SK-N-SH (cell line): Measurements from ENCODE around the gene ST3GAL2. TPM values are rescaled to one million over a fixed set of nuclear protein-coding genes. Genes with fewer than 3 reads are reported as not detected.

Experiments used
- CTCF ChIA-PET: fragments of 300-600, 350-600 bp; formaldehyde crosslinking; extraction: SDS; loops from one replicate; lab custom pipeline; 2021; lab: Yijun Ruan, JAX
- POLR2A ChIA-PET: fragments of 350-600 bp; sonication (Branson Sonifier 250); formaldehyde crosslinking; extraction: SDS; loops from one replicate; lab custom pipeline; 2020; ENCODE audit warnings: antibody characterized with exemption, inconsistent platforms; lab: Yijun Ruan, JAX
- DNase-seq: peaks from one replicate; pipeline ENCODE4 v3.0.0; 2012
- H2AFZ ChIP-seq: fragments of 200-600 bp; sonication (generic); 2 replicates; pipeline ENCODE4 v1.8.1; 2016; ENCODE audit warnings: antibody characterized with exemption, mild to moderate bottlenecking, low read depth
- H3F3A ChIP-seq: fragments of 200-600 bp; sonication (generic); replicated peaks from 2 replicates; pipeline ENCODE3; 2016; ENCODE audit warnings: antibody characterized with exemption, mild to moderate bottlenecking; ENCODE audit not compliant: insufficient read depth
- H3K27ac ChIP-seq, 2 experiments: fragments of 200-500 bp in 1 of 2; fragments of 200-600 bp in 1 of 2; sonication (Bioruptor generic) in 1 of 2; sonication (generic), shearing (Covaris generic) in 1 of 2; 2 replicates each; pipeline versions ENCODE4 v1.5.1 to v1.6.1; 2014 to 2016; ENCODE audit warnings: low read depth in 2 of 2, inconsistent platforms in 1 of 2, low read length in 1 of 2, mild to moderate bottlenecking in 1 of 2, mixed read lengths in 1 of 2
- H3K27me3 ChIP-seq: fragments of 200-600 bp; sonication (generic), shearing (Covaris generic); 2 replicates; pipeline ENCODE4 v1.6.1; 2016; ENCODE audit warnings: mixed run types; ENCODE audit not compliant: insufficient read depth
- H3K36me3 ChIP-seq, 2 experiments: fragments of 200-500 bp in 1 of 2; fragments of 200-600 bp in 1 of 2; sonication (Bioruptor generic) in 1 of 2; sonication (generic) in 1 of 2; replicated peaks in 1 of 2; 2 replicates each; pipeline versions ENCODE3 to v1.5.1; 2014 to 2016; ENCODE audit warnings: low read length in 1 of 2, mild to moderate bottlenecking in 1 of 2; ENCODE audit not compliant: insufficient read depth in 2 of 2, control insufficient read depth in 1 of 2
- H3K4me1 ChIP-seq, 2 experiments: fragments of 200-500 bp in 1 of 2; fragments of 200-600 bp in 1 of 2; sonication (Bioruptor generic) in 1 of 2; sonication (generic), shearing (Covaris generic) in 1 of 2; 2 replicates each; pipeline versions ENCODE4 v1.5.1 to v1.6.1; 2014 to 2016; ENCODE audit warnings: low read depth in 1 of 2, low read length in 1 of 2, mixed run types in 1 of 2; ENCODE audit not compliant: insufficient read depth in 2 of 2, control insufficient read depth in 1 of 2
- H3K4me2 ChIP-seq: fragments of 200-600 bp; sonication (generic), shearing (Covaris generic); 2 replicates; pipeline ENCODE4 v1.6.1; 2017; ENCODE audit warnings: mixed run types
- H3K4me3 ChIP-seq, 2 experiments: fragments of 200-500 bp in 1 of 2; fragments of 200-600 bp in 1 of 2; sonication (Bioruptor generic) in 1 of 2; sonication (generic), shearing (Covaris generic) in 1 of 2; 2 replicates each; pipeline versions ENCODE4 v1.5.1 to v1.8.1; 2014 to 2016; ENCODE audit warnings: low read depth in 2 of 2, inconsistent platforms in 1 of 2, low read length in 1 of 2, mild to moderate bottlenecking in 1 of 2, mixed read lengths in 1 of 2, moderate library complexity in 1 of 2
- H3K79me2 ChIP-seq: fragments of 200-600 bp; sonication (generic); 2 replicates; pipeline ENCODE4 v1.8.1; 2017; ENCODE audit warnings: mild to moderate bottlenecking; ENCODE audit not compliant: insufficient read depth
- H3K9ac ChIP-seq: fragments of 200-600 bp; sonication (generic); 2 replicates; pipeline ENCODE4 v1.6.1; 2017; ENCODE audit warnings: mixed run types
- H3K9me2 ChIP-seq: fragments of 200-600 bp; sonication (generic); 2 replicates; pipeline ENCODE4 v1.6.1; 2017; ENCODE audit warnings: mixed run types
- H3K9me3 ChIP-seq: fragments of 200-600 bp; sonication (generic); 2 replicates; pipeline ENCODE4 v1.6.1; 2017; ENCODE audit warnings: mixed run types, mild to moderate bottlenecking, moderate library complexity
- H4K20me1 ChIP-seq: fragments of 200-600 bp; sonication (generic); 2 replicates; pipeline ENCODE4 v1.6.1; 2017; ENCODE audit warnings: mild to moderate bottlenecking, mixed run types; ENCODE audit not compliant: insufficient read depth
- FOXJ3 ChIP-seq: sonication (generic); formaldehyde crosslinking; IDR thresholded peaks from 2 replicates; pipeline ENCODE4 v1.5.1; 2020; ENCODE audit warnings: mild to moderate bottlenecking, missing genetic modification reagents
- MEF2A ChIP-seq: IDR thresholded peaks from 2 replicates; pipeline ENCODE4 v1.4.0; 2012; ENCODE audit warnings: low read depth, borderline replicate concordance
- NRF1 ChIP-seq: IDR thresholded peaks from 2 replicates; pipeline ENCODE4 v1.6.1; 2012; ENCODE audit warnings: low read depth, mild to moderate bottlenecking, low read length
- REST ChIP-seq: IDR thresholded peaks from 2 replicates; pipeline ENCODE4 v1.6.1; 2012; ENCODE audit warnings: mild to moderate bottlenecking, low read depth, low read length, moderate library complexity
- RFX5 ChIP-seq: IDR thresholded peaks from 2 replicates; pipeline ENCODE4 v1.6.1; 2012; ENCODE audit warnings: mild to moderate bottlenecking, improper control_type of control experiment, low read length
- TCF12 ChIP-seq: IDR thresholded peaks from 2 replicates; pipeline ENCODE4 v1.4.0; 2012
- YY1 ChIP-seq: IDR thresholded peaks from 2 replicates; pipeline ENCODE4 v1.4.0; 2012; ENCODE audit warnings: low read depth, mild to moderate bottlenecking
- WGBS: methylation state at CpG from one replicate; pipeline ENCODE4 v1.1.6; 2017; ENCODE audit warnings: low lambda C conversion rate; 5-methylcytosine and 5-hydroxymethylcytosine counted together
- polyA plus RNA-seq, 3 experiments: library from polyadenylated mRNA; depleted of rRNA; stranded (reverse); fragments of >200 nt; gene quantifications; 2 replicates each; pipeline ENCODE4 v1.2.3, GENCODE V29; 2012
- TF ChIP-seq, protein P1 (sequence below): IDR thresholded peaks from 2 replicates; pipeline ENCODE4; 2012
- TF ChIP-seq, protein P2 (sequence below): fragments of 150-350 bp; IDR thresholded peaks from 2 replicates; pipeline ENCODE4 v1.6.1; 2017; ENCODE audit warnings: antibody characterized with exemption, low read length, low read depth, borderline replicate concordance

Gene ST3GAL2
- polyA plus RNA-seq, 1 of the 3 experiments (the other 2 are of a cell fraction) = 19.9 TPM

- Histone ChIP-seq H4K20me1 (peaks cover 31% of the 10 kb centered on the region), H3K4me2 (peak overlapping the region; percentile 50; the same call in 1 of the 2 replicates), H3K9me3 (no peaks in the 10 kb centered on the region), H3K9me2 (no peaks in the 10 kb centered on the region), H3K27ac (peak overlapping the region; percentile 94 to 99), H3F3A (peaks cover 34% of the 10 kb centered on the region), H3K4me1 (peaks cover 50 to 70% of the 10 kb centered on the region in 2 experiments), H2AFZ (no peak overlapping the region), H3K36me3 (peaks cover 6 to 10% of the 10 kb centered on the region in 2 experiments), H3K79me2 (peaks cover 92% of the 10 kb centered on the region), H3K4me3 (no peak overlapping the region), H3K27me3 (no peaks in the 10 kb centered on the region), H3K9ac (no peak overlapping the region)
- DNase-seq = no peak
- WGBS = 80% methylated on average over 11 of the region's 11 CpGs
- CTCF ChIA-PET = no interaction called here
- POLR2A ChIA-PET = no interaction called here
- TF ChIP-seq TCF12 = no peak
- TF ChIP-seq, protein P1, sequence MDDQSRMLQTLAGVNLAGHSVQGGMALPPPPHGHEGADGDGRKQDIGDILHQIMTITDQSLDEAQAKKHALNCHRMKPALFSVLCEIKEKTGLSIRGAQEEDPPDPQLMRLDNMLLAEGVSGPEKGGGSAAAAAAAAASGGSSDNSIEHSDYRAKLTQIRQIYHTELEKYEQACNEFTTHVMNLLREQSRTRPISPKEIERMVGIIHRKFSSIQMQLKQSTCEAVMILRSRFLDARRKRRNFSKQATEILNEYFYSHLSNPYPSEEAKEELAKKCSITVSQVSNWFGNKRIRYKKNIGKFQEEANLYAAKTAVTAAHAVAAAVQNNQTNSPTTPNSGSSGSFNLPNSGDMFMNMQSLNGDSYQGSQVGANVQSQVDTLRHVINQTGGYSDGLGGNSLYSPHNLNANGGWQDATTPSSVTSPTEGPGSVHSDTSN = no peak
- no peak for TF ChIP-seq FOXJ3
- TF ChIP-seq NRF1 = no peak
- TF ChIP-seq, protein P2, sequence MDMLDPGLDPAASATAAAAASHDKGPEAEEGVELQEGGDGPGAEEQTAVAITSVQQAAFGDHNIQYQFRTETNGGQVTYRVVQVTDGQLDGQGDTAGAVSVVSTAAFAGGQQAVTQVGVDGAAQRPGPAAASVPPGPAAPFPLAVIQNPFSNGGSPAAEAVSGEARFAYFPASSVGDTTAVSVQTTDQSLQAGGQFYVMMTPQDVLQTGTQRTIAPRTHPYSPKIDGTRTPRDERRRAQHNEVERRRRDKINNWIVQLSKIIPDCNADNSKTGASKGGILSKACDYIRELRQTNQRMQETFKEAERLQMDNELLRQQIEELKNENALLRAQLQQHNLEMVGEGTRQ = no peak
- TF ChIP-seq RFX5 = no peak
- no peak for TF ChIP-seq REST
- no peak for TF ChIP-seq YY1
- TF ChIP-seq MEF2A = no peak
Measured at GRCh38 chr16:70430667-70431536, 8.0 kb downstream of the ST3GAL2 start.
